Measurements from ENCODE around the gene ACSM3.

Gene ACSM3

GRCh38 chr16:20811889-20812439 lies 48.1 kb downstream of the ACSM3 start:
- no peak for TF ChIP-seq SPI1 (IDR thresholded peaks at IDR 0.05; ENCODE audit: borderline replicate concordance, low read depth)
- no peak for TF ChIP-seq GABPA (IDR thresholded peaks at IDR 0.05; ENCODE audit: low read depth)
- TF ChIP-seq POLR2AphosphoS5 (IDR thresholded peaks at IDR 0.05; ENCODE audit: low read depth): no peak
- TF ChIP-seq REST (IDR thresholded peaks at IDR 0.05; ENCODE audit: insufficient replicate concordance, low read depth): no peak
- no peak for TF ChIP-seq CTCF (IDR thresholded peaks at IDR 0.05; ENCODE audit: insufficient read depth, low read length)
- DNase-seq (ENCODE audit: low read depth in 1 of 2, low spot score in 1 of 2): no peak

GRCh38 chr16:20812510-20812909 lies 48.7 kb downstream of the ACSM3 start:
- H3K27me3 ChIP-seq (ENCODE audit: insufficient read depth, poor library complexity, severe bottlenecking): no peaks in the 10 kb centered on the region
- TF ChIP-seq SPI1 (IDR thresholded peaks at IDR 0.05; ENCODE audit: borderline replicate concordance, low read depth) (no peak), GABPA (IDR thresholded peaks at IDR 0.05; ENCODE audit: low read depth) (no peak), REST (IDR thresholded peaks at IDR 0.05; ENCODE audit: insufficient replicate concordance, low read depth) (no peak), CTCF (IDR thresholded peaks at IDR 0.05; ENCODE audit: insufficient read depth, low read length) (no peak)
- no peak for DNase-seq (ENCODE audit: low read depth in 1 of 2, low spot score in 1 of 2)
- H3K4me3 ChIP-seq (replicated peaks; ENCODE audit: insufficient read depth, low read length): no peak overlapping the region
- no peak overlapping the region for H3K27ac ChIP-seq (replicated peaks)

More at GRCh38 chr16:20811889-20812439, 48.1 kb downstream of the ACSM3 start:
- no peak overlapping the region for H3K27ac ChIP-seq (replicated peaks)
- H3K27me3 ChIP-seq (ENCODE audit: insufficient read depth, poor library complexity, severe bottlenecking): no peaks in the 10 kb centered on the region
- no peak overlapping the region for H3K4me3 ChIP-seq (replicated peaks; ENCODE audit: insufficient read depth, low read length)

- H3K27me3 ChIP-seq (ENCODE audit: insufficient read depth, poor library complexity, severe bottlenecking): no peaks in the 10 kb centered on the region
- no peak overlapping the region for H3K4me3 ChIP-seq (replicated peaks; ENCODE audit: insufficient read depth, low read length)
- no peak for TF ChIP-seq POLR2AphosphoS5 (IDR thresholded peaks at IDR 0.05; ENCODE audit: low read depth)
- no peak for TF ChIP-seq REST (IDR thresholded peaks at IDR 0.05; ENCODE audit: insufficient replicate concordance, low read depth)
- no peak for TF ChIP-seq GABPA (IDR thresholded peaks at IDR 0.05; ENCODE audit: low read depth)
- TF ChIP-seq CTCF (IDR thresholded peaks at IDR 0.05; ENCODE audit: insufficient read depth, low read length): no peak
- no peak for TF ChIP-seq SPI1 (IDR thresholded peaks at IDR 0.05; ENCODE audit: borderline replicate concordance, low read depth)
- DNase-seq (ENCODE audit: low read depth in 1 of 2, low spot score in 1 of 2): no peak
- no peak overlapping the region for H3K27ac ChIP-seq (replicated peaks)
Measured at GRCh38 chr16:20814784-20815183, 51.0 kb downstream of the ACSM3 start.

Measured in HL-60 (cell line).